Measurements from ENCODE around the gene DCUN1D1.

DCUN1D1 gene

GRCh38 chr3:182973047-182973446 is 7.3 kb downstream of the DCUN1D1 start:
- H3K4me3 ChIP-seq (ENCODE audit: low read depth, low read length), result no peak overlapping the region

- H3K4me3 ChIP-seq (ENCODE audit: low read depth, low read length), result no peak overlapping the region
These were observed 8.0 kb downstream of the DCUN1D1 start for GRCh38 chr3:182972387-182972786.

DNA sequence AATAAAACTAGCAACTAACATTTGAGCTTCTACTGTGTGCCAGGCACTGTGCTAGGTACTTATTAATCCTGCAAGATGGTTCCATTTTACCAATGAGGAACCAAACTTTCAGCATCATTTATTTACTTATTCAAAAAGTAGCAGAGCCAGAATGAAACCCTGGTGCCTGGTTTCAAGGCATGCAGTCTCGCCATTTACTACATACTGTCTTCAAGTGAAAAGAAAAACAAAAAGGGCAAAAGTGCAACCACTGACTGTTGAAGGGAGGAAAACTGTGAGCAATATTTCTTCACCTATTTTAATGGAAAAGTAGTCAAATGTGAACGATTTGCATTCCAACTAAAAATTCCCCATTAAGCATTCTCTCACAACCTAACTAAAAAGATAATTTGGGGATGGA is 8.7 kb downstream of the DCUN1D1 start:
- H3K4me3 ChIP-seq (ENCODE audit: low read depth, low read length), result no peak overlapping the region

- H3K4me3 ChIP-seq (ENCODE audit: low read depth, low read length), result no peak overlapping the region
These were observed 9.4 kb downstream of the DCUN1D1 start for GRCh38 chr3:182970811-182971418.

DNA sequence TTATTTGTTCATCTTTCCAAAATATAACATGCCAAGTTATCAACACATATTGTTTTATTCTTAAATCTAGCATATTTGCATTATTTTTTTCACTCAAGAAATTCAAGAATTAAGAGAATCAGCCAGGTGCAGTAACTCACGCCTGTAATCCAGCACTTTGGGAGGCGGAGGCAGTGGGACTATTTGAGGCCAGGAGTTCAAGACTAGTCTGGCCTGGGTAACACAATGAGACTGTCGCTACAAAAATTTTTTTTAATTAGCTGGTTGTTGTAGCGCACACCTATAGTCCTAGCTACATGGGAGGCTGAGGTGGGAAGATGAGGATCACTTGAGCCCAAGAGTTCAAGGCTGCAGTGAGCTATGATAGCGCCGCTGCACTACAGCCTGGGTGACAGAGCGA is 10.5 kb downstream of the DCUN1D1 start:
- H3K4me3 ChIP-seq (ENCODE audit: low read depth, low read length), result no peak overlapping the region

- H3K4me3 ChIP-seq (ENCODE audit: low read depth, low read length), result no peak overlapping the region
These were observed 11.1 kb downstream of the DCUN1D1 start for GRCh38 chr3:182969277-182969676.

DNA sequence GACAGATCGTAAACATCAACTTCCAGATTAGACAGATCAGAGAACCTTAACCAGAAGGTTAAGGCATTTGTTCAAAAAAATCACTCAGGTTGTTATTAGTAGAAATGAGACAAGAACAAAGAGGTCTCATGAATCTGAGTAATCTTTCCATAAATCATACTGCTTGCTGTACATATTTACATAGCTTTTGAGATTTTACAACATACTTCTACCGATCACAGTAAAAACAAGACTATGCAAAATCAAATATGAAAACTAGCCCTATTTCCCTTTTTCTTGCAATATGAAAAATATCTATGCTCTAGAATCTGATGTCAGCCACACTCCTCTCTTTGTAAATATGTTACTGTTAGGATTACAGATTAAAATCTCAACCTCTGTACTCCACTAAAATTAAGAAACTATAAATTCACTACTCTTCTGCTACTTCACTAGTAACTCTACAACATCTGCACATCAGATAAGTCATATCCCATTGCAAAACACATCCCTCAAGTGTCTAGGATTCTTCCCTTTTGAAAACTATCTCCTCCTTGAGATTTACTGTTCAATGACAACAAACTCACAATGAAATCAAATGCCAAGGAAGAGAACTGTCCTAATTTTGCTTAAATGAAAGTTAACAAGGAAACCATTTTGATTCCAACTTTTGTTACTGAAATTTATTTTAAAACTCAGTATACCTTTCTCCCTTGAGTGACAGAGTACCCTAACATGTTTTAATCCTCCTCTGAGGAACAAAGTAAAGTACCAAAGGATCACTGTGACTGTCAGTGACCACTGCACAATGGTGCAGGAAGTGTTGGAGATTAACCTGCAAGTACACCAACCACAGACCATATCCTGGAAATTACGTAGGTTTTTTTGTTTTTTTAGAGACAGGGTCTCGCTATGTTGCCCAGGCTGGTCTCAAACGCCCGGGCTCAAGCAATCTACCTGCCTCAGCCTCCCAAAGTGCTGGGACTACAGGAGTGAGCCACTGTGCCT is 12.8 kb downstream of the DCUN1D1 start:
- no peak overlapping the region for H3K4me3 ChIP-seq (ENCODE audit: low read depth, low read length)

DNA sequence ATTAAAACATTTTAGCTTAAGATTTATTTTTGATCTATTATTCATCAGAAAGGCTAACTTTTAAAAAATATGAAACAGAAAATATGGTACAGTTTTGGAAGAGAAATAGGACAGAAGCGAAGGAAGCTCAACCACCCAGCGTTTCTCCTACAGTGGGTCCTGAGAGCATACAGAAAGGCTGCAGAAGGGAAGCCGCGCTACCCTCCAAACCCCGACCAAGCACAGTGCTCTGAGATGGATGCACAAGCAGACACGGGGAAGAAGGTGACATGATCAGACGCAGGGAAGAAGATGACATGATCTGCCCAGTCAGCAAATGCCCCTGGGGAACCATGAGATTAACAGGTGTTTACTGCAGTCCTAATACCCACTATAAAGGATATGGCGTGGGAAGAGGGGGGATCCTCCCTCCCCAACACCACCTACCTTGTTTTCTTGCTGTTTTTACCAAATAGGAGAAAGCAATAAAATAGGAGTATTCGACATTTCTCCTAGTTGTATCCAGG is 14.4 kb downstream of the DCUN1D1 start:
- H3K4me3 ChIP-seq (ENCODE audit: low read depth, low read length), result no peak overlapping the region

GRCh38 chr3:182964179-182964578 is 16.2 kb downstream of the DCUN1D1 start:
- no peak overlapping the region for H3K4me3 ChIP-seq (ENCODE audit: low read depth, low read length)

GRCh38 chr3:182962166-182962565 is 18.2 kb downstream of the DCUN1D1 start:
- no peak overlapping the region for H3K4me3 ChIP-seq (ENCODE audit: low read depth, low read length)

DNA sequence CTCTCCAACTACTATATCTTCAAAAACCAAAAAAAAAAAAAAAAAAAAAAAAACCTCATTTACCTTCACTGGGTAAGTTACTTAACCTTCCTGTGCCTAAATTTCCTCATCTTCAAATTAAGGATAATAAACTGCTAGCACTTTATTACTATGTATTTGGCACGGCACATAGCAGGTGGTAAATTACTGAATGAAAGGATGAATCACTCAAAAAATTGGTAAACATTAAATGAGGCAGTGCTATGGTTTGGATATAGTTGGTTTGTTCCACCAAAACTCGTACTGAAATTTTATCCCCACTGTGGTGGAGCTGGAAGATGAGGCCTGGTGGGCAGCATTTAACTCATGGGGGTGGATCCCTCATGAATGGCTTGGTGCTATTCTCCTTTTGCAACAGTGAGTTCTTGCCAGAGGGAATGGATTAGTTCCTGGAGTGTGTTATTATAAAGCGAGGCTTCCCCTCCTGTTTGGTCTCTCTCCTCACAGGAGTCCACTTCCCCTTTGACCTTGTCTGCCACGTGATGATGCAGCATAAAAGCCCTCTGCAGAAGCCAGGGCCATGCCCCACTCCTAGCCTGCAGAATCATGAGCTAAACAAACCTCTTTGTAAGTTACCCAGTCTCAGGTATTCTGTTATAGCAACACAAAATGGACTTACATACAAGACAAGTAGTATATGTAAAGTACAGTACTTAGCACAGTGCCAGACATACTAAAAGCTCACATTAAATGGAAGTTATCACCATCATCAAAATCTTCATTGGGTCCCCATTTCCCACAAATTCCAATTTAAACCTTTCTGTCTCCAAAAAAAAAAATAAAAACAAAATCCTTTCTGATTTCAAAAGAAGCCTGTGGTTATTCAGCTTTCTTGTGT is 20.6 kb downstream of the DCUN1D1 start:
- no peak overlapping the region for H3K4me3 ChIP-seq (ENCODE audit: low read depth, low read length)

GRCh38 chr3:182957676-182958266 is 22.6 kb downstream of the DCUN1D1 start:
- no peak overlapping the region for H3K4me3 ChIP-seq (ENCODE audit: low read depth, low read length)

DNA sequence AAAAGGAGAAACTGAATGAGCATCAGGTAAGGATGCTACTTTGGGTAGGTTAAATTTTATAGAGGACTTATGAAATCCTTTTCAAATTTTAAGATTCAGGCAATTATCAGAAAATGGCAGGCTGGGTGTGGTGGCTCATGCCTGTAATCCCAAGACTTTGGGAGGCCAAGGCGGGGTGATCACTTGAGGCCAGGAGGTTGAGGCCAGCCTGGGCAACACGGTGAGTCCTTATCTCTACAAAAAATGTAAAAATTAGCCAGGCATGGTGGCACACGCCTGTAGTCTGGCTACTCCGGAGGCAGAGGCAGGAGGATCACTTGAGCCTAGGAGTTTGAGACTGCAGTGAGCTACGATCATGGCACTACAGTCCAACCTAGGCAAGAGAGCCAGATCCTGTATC is 23.1 kb downstream of the DCUN1D1 start:
- H3K4me3 ChIP-seq (ENCODE audit: low read depth, low read length), result no peak overlapping the region

DNA sequence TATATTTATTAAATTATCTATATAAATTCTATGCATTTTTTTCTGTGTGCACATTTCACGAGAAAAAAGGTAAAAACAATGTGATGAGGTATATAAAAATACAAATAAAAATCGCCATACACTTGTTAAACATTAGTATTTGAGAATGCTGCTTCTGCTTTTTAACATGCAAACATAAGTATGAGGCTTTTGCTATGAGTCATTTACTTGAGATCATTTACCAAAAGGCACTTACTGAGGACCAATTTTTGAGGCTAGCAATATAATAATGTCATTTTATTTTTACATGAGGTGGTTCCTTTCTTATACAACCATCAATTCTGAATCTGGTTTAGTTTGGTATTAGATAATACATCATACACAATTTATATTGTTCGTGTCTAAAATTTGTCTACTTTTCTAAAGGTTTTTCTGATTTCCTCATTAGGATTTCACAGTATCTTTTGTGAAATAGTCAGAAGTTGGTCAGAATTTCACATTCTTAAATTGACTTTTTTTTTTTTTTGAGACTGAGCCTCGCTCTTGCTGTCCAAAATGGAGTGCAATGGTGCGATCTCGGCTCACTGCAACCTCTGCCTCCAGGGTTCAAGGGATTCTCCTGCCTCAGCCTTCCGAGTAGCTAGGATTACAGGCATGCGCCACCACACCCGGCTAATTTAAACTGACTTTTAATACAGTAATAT is 25.6 kb downstream of the DCUN1D1 start:
- no peak overlapping the region for H3K4me3 ChIP-seq (ENCODE audit: low read depth, low read length)

- H3K4me3 ChIP-seq (ENCODE audit: low read depth, low read length), result no peak overlapping the region
These were observed 30.6 kb downstream of the DCUN1D1 start for GRCh38 chr3:182949688-182950087.

GRCh38 chr3:182948305-182948704 is 32.0 kb downstream of the DCUN1D1 start:
- H3K4me3 ChIP-seq (ENCODE audit: low read depth, low read length), result no peak overlapping the region

GRCh38 chr3:182947888-182948287 is 32.5 kb downstream of the DCUN1D1 start:
- H3K4me3 ChIP-seq (ENCODE audit: low read depth, low read length), result no peak overlapping the region

GRCh38 chr3:182941719-182942118 is 38.6 kb downstream of the DCUN1D1 start:
- no peak overlapping the region for H3K4me3 ChIP-seq (ENCODE audit: low read depth, low read length)

DNA sequence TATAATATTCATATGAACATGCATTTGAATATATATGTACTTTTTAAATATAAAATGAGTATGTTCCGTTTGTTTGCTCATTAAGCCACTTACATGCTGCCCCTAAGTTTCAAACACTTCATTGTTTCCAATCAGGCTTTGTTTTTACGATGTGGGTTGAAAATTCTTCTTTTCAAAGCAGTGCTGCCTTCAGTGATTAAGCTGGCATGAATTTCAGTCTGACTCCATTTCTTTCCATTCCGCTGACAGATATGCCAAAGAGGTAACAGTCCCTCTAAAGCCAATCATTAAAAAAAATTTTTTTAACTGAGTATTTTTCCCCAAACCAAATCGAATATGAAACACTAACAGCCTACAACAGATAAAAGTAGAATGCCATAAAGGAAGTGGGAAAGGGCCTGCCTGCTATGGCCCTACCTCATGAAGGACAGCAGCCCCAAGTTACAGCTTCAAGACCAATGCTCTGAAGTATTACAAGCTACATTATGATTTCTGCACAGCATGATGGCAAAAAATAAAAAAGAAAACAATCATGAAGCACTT is 40.0 kb downstream of the DCUN1D1 start:
- no peak overlapping the region for H3K4me3 ChIP-seq (ENCODE audit: low read depth, low read length)

All from iPS-11a (cell line).